ENCODE data around the gene MYBPC2.

MYBPC2 gene

DNA sequence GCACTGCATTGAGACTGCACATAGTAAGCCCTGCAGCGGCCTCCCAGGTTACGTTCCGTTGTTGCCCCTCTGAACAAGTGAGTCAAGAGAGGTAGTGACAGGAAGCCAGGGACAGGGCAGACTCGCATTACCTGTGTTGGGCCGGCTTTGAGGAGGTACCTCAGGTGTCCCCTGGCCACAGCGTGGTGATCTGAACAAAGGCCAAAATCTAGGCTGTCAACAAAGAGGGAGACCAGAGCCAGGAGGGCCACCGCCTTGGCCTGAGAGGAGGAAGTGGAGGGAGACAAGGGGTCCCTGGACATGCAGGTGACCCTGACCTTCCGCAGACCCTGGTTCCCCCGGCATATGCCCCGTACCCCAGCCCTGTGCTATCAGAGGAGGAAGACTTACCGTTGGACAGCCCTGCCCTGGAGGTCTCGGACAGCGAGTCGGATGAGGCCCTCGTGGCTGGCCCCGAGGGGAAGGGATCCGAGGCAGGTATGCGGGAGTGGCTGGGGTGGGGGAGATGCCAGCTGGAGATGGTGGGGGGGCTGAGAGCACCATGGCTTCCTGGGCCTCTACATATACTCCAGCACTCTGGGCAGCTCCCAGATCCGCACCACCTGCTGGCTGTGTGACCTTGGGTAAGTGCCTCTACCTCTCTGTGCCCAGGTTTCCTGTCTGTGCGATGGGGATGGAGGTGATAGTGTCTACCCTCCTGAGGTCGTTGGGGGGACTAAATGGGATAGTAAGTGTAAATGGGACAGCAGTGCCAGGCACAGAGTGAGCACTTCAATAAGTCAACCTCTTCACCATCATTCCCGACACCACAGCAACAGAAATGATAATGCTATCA lies 9.2 kb upstream of the MYBPC2 start:
- no peak for TF ChIP-seq CTCF (IDR thresholded peaks at IDR 0.05; ENCODE audit: low read depth, low read length)
- H3K4me1 ChIP-seq: no peaks in the 10 kb centered on the region
- H3K36me3 ChIP-seq: no peaks in the 10 kb centered on the region
- no peaks in the 10 kb centered on the region for H3K27me3 ChIP-seq
- no peak for DNase-seq
- no peak overlapping the region for H3K4me3 ChIP-seq (ENCODE audit: low read depth, low read length)
- H3K9me3 ChIP-seq: no peaks in the 10 kb centered on the region

DNA sequence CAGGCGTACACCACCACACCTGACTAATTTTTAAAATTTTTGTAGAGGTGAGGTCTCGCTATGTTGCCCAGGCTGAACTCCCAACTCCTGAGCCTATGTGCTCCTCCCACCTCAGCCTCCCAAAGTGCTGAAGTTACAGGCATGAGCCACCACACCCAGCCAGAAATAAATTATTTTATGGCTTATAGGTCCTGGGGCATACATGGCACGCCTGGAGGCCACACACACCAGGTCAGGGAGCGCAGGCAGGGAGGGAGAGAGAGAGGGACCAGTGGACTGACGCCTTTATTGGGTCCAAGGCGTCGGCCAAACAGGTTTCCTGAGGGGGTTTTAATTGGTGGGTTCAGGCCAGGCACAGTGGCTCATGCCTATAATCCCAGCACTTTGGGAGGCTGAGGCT lies 7.1 kb upstream of the MYBPC2 start:
- TF ChIP-seq CTCF (IDR thresholded peaks at IDR 0.05; ENCODE audit: low read depth, low read length): no peak
- H3K36me3 ChIP-seq: no peaks in the 10 kb centered on the region
- H3K9me3 ChIP-seq: no peaks in the 10 kb centered on the region
- DNase-seq: no peak
- H3K4me1 ChIP-seq: no peaks in the 10 kb centered on the region
- H3K4me3 ChIP-seq (ENCODE audit: low read depth, low read length): no peak overlapping the region
- H3K27me3 ChIP-seq: no peaks in the 10 kb centered on the region

GRCh38 chr19:50427318-50427925 lies 5.3 kb upstream of the MYBPC2 start:
- H3K4me1 ChIP-seq: 0 out of 2 replicates have a peak, but pooled peaks cover under 1% of the 10 kb centered on the region
- no peak for DNase-seq
- H3K36me3 ChIP-seq: no peaks in the 10 kb centered on the region
- no peak for TF ChIP-seq CTCF (IDR thresholded peaks at IDR 0.05; ENCODE audit: low read depth, low read length)
- H3K9me3 ChIP-seq: no peaks in the 10 kb centered on the region
- no peaks in the 10 kb centered on the region for H3K27me3 ChIP-seq
- H3K4me3 ChIP-seq (ENCODE audit: low read depth, low read length): no peak overlapping the region

DNA sequence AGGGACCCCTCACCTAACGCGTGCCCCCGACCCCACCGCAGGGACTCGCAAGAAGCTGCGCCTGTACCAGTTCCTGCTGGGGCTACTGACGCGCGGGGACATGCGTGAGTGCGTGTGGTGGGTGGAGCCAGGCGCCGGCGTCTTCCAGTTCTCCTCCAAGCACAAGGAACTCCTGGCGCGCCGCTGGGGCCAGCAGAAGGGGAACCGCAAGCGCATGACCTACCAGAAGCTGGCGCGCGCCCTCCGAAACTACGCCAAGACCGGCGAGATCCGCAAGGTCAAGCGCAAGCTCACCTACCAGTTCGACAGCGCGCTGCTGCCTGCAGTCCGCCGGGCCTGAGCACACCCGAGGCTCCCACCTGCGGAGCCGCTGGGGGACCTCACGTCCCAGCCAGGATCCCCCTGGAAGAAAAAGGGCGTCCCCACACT lies 4.7 kb upstream of the MYBPC2 start:
- Histone ChIP-seq H3K36me3 (no peaks in the 10 kb centered on the region), H3K9me3 (no peaks in the 10 kb centered on the region), H3K27me3 (no peaks in the 10 kb centered on the region), H3K4me3 (ENCODE audit: low read depth, low read length) (no peak overlapping the region), H3K4me1 (0 out of 2 replicates have a peak, but pooled peaks cover 2% of the 10 kb centered on the region)
- DNase-seq: no peak
- TF ChIP-seq CTCF (IDR thresholded peaks at IDR 0.05; ENCODE audit: low read depth, low read length): no peak

DNA sequence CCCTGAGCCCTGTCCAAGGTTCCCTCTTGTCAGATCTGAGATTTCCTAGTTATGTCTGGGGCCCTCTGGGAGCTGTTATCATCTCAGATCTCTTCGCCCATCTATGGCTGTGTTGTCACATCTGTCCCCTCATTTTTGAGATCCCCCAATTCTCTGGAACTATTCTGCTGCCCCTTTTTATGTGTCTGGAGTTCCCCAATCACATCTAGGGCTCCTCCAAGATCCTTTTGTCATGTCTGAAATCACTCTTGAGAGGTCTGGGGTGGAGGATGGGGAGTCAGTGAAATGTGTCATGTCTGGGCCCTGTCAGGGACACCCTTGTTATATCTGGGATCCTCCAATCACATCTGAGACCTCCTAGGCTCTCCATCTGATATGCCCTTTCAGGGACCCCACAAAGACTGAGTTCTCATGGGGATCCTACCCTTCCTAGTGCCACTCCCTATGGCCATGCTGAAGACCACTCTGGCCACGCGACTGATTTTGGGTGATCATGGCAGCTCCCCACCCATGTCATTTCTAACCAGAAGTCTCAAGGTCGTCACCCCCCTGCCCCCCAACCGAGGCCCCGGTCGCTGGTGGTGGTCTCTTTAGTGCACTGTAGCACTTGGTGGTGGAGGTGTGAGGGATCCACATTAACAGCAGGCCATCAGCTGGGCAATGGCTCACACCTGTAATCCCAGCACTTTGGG lies 3.8 kb upstream of the MYBPC2 start:
- 0 out of 2 replicates have a peak, but pooled peaks cover 2% of the 10 kb centered on the region for H3K4me1 ChIP-seq
- DNase-seq: no peak
- TF ChIP-seq CTCF (IDR thresholded peaks at IDR 0.05; ENCODE audit: low read depth, low read length): no peak
- no peaks in the 10 kb centered on the region for H3K27me3 ChIP-seq
- H3K36me3 ChIP-seq: no peaks in the 10 kb centered on the region
- no peak overlapping the region for H3K4me3 ChIP-seq (ENCODE audit: low read depth, low read length)
- H3K9me3 ChIP-seq: no peaks in the 10 kb centered on the region

Data from BE2C (cell line).